SK-N-SH (cell line): Measurements from ENCODE around the gene TRMT44. TPM values are rescaled to one million over a fixed set of nuclear protein-coding genes. Genes with fewer than 3 reads are reported as not detected.

Source experiments
- CTCF ChIA-PET: fragments of 300-600, 350-600 bp; formaldehyde crosslinking; extraction: SDS; loops from one replicate; lab custom pipeline; 2021; lab: Yijun Ruan, JAX
- POLR2A ChIA-PET: fragments of 350-600 bp; sonication (Branson Sonifier 250); formaldehyde crosslinking; extraction: SDS; loops from one replicate; lab custom pipeline; 2020; ENCODE audit warnings: antibody characterized with exemption, inconsistent platforms; lab: Yijun Ruan, JAX
- DNase-seq: peaks from one replicate; pipeline ENCODE4 v3.0.0; 2012
- H2AFZ ChIP-seq: fragments of 200-600 bp; sonication (generic); 2 replicates; pipeline ENCODE4 v1.8.1; 2016; ENCODE audit warnings: antibody characterized with exemption, mild to moderate bottlenecking, low read depth
- H3F3A ChIP-seq: fragments of 200-600 bp; sonication (generic); replicated peaks from 2 replicates; pipeline ENCODE3; 2016; ENCODE audit warnings: antibody characterized with exemption, mild to moderate bottlenecking; ENCODE audit not compliant: insufficient read depth
- H3K27ac ChIP-seq, 2 experiments: fragments of 200-500 bp in 1 of 2; fragments of 200-600 bp in 1 of 2; sonication (Bioruptor generic) in 1 of 2; sonication (generic), shearing (Covaris generic) in 1 of 2; 2 replicates each; pipeline versions ENCODE4 v1.5.1 to v1.6.1; 2014 to 2016; ENCODE audit warnings: low read depth in 2 of 2, inconsistent platforms in 1 of 2, low read length in 1 of 2, mild to moderate bottlenecking in 1 of 2, mixed read lengths in 1 of 2
- H3K27me3 ChIP-seq: fragments of 200-600 bp; sonication (generic), shearing (Covaris generic); 2 replicates; pipeline ENCODE4 v1.6.1; 2016; ENCODE audit warnings: mixed run types; ENCODE audit not compliant: insufficient read depth
- H3K36me3 ChIP-seq, 2 experiments: fragments of 200-500 bp in 1 of 2; fragments of 200-600 bp in 1 of 2; sonication (Bioruptor generic) in 1 of 2; sonication (generic) in 1 of 2; replicated peaks in 1 of 2; 2 replicates each; pipeline versions ENCODE3 to v1.5.1; 2014 to 2016; ENCODE audit warnings: low read length in 1 of 2, mild to moderate bottlenecking in 1 of 2; ENCODE audit not compliant: insufficient read depth in 2 of 2, control insufficient read depth in 1 of 2
- H3K4me1 ChIP-seq, 2 experiments: fragments of 200-500 bp in 1 of 2; fragments of 200-600 bp in 1 of 2; sonication (Bioruptor generic) in 1 of 2; sonication (generic), shearing (Covaris generic) in 1 of 2; 2 replicates each; pipeline versions ENCODE4 v1.5.1 to v1.6.1; 2014 to 2016; ENCODE audit warnings: low read depth in 1 of 2, low read length in 1 of 2, mixed run types in 1 of 2; ENCODE audit not compliant: insufficient read depth in 2 of 2, control insufficient read depth in 1 of 2
- H3K4me2 ChIP-seq: fragments of 200-600 bp; sonication (generic), shearing (Covaris generic); 2 replicates; pipeline ENCODE4 v1.6.1; 2017; ENCODE audit warnings: mixed run types
- H3K4me3 ChIP-seq, 2 experiments: fragments of 200-500 bp in 1 of 2; fragments of 200-600 bp in 1 of 2; sonication (Bioruptor generic) in 1 of 2; sonication (generic), shearing (Covaris generic) in 1 of 2; 2 replicates each; pipeline versions ENCODE4 v1.5.1 to v1.8.1; 2014 to 2016; ENCODE audit warnings: low read depth in 2 of 2, inconsistent platforms in 1 of 2, low read length in 1 of 2, mild to moderate bottlenecking in 1 of 2, mixed read lengths in 1 of 2, moderate library complexity in 1 of 2
- H3K79me2 ChIP-seq: fragments of 200-600 bp; sonication (generic); 2 replicates; pipeline ENCODE4 v1.8.1; 2017; ENCODE audit warnings: mild to moderate bottlenecking; ENCODE audit not compliant: insufficient read depth
- H3K9ac ChIP-seq: fragments of 200-600 bp; sonication (generic); 2 replicates; pipeline ENCODE4 v1.6.1; 2017; ENCODE audit warnings: mixed run types
- H3K9me2 ChIP-seq: fragments of 200-600 bp; sonication (generic); 2 replicates; pipeline ENCODE4 v1.6.1; 2017; ENCODE audit warnings: mixed run types
- H3K9me3 ChIP-seq: fragments of 200-600 bp; sonication (generic); 2 replicates; pipeline ENCODE4 v1.6.1; 2017; ENCODE audit warnings: mixed run types, mild to moderate bottlenecking, moderate library complexity
- H4K20me1 ChIP-seq: fragments of 200-600 bp; sonication (generic); 2 replicates; pipeline ENCODE4 v1.6.1; 2017; ENCODE audit warnings: mild to moderate bottlenecking, mixed run types; ENCODE audit not compliant: insufficient read depth
- CHD2 ChIP-seq: fragments of 150-350 bp; IDR thresholded peaks from 2 replicates; pipeline ENCODE4 v1.6.1; 2018; ENCODE audit warnings: low read length; ENCODE audit not compliant: partially characterized antibody
- EP300 ChIP-seq, 2 experiments: IDR thresholded peaks; 2 replicates each; pipeline versions ENCODE4 v1.4.0 to v1.6.1; 2012; ENCODE audit warnings: borderline replicate concordance in 1 of 2, low read depth in 1 of 2, low read length in 1 of 2
- FOXJ3 ChIP-seq: sonication (generic); formaldehyde crosslinking; IDR thresholded peaks from 2 replicates; pipeline ENCODE4 v1.5.1; 2020; ENCODE audit warnings: mild to moderate bottlenecking, missing genetic modification reagents
- FOXM1 ChIP-seq: IDR thresholded peaks from 2 replicates; pipeline ENCODE4 v1.4.0; 2012; ENCODE audit warnings: low read depth, mild to moderate bottlenecking
- GABPA ChIP-seq: IDR thresholded peaks from 2 replicates; pipeline ENCODE4 v1.4.0; 2012; ENCODE audit warnings: low read depth, mild to moderate bottlenecking
- GATA2 ChIP-seq: sonication (generic); formaldehyde crosslinking; IDR thresholded peaks from 2 replicates; pipeline ENCODE4 v1.5.0; 2020; ENCODE audit warnings: mild to moderate bottlenecking, missing genetic modification reagents
- MXI1 ChIP-seq: IDR thresholded peaks from 2 replicates; pipeline ENCODE4 v1.6.1; 2012; ENCODE audit warnings: mild to moderate bottlenecking, low read depth, low read length, improper control_type of control experiment
- NFIC ChIP-seq: IDR thresholded peaks from 2 replicates; pipeline ENCODE4 v1.4.0; 2012; ENCODE audit warnings: borderline replicate concordance
- NRF1 ChIP-seq: IDR thresholded peaks from 2 replicates; pipeline ENCODE4 v1.6.1; 2012; ENCODE audit warnings: low read depth, mild to moderate bottlenecking, low read length
- POLR2AphosphoS5 ChIP-seq: IDR thresholded peaks from 2 replicates; pipeline ENCODE4 v1.6.1; 2012; ENCODE audit warnings: low read depth, low read length
- RFX5 ChIP-seq: IDR thresholded peaks from 2 replicates; pipeline ENCODE4 v1.6.1; 2012; ENCODE audit warnings: mild to moderate bottlenecking, improper control_type of control experiment, low read length
- RXRA ChIP-seq: IDR thresholded peaks from 2 replicates; pipeline ENCODE4 v1.4.0; 2012; ENCODE audit warnings: low read depth, mild to moderate bottlenecking, borderline replicate concordance
- SMC3 ChIP-seq: IDR thresholded peaks from 2 replicates; pipeline ENCODE4 v1.6.1; 2012; ENCODE audit warnings: low read depth, low read length, improper control_type of control experiment
- TCF12 ChIP-seq: IDR thresholded peaks from 2 replicates; pipeline ENCODE4 v1.4.0; 2012
- TEAD4 ChIP-seq: IDR thresholded peaks from 2 replicates; pipeline ENCODE4 v1.4.0; 2012; ENCODE audit warnings: mild to moderate bottlenecking, borderline replicate concordance; ENCODE audit not compliant: insufficient read depth
- YY1 ChIP-seq: IDR thresholded peaks from 2 replicates; pipeline ENCODE4 v1.4.0; 2012; ENCODE audit warnings: low read depth, mild to moderate bottlenecking
- WGBS: methylation state at CpG from one replicate; pipeline ENCODE4 v1.1.6; 2017; ENCODE audit warnings: low lambda C conversion rate; 5-methylcytosine and 5-hydroxymethylcytosine counted together
- polyA plus RNA-seq, 3 experiments: library from polyadenylated mRNA; depleted of rRNA; stranded (reverse); fragments of >200 nt; gene quantifications; 2 replicates each; pipeline ENCODE4 v1.2.3, GENCODE V29; 2012
- TF ChIP-seq, protein P1 (sequence below): fragments of 150-350 bp; IDR thresholded peaks from 2 replicates; pipeline ENCODE4 v1.6.1; 2017; ENCODE audit warnings: antibody characterized with exemption, low read length, low read depth, borderline replicate concordance
- TF ChIP-seq, protein P2 (sequence below): fragments of 150-350 bp; IDR thresholded peaks from 2 replicates; pipeline ENCODE4 v1.6.1; 2016; ENCODE audit warnings: mild to moderate bottlenecking, low read depth, low read length
- TF ChIP-seq, protein P3 (sequence below): IDR thresholded peaks from 2 replicates; pipeline ENCODE4; 2012
- TF ChIP-seq, protein P4 (sequence below): IDR thresholded peaks from 2 replicates; pipeline ENCODE4 v1.4.0; 2012; ENCODE audit warnings: low read depth, borderline replicate concordance
- TF ChIP-seq, protein P5 (sequence below): fragments of 200-600 bp; sonication (generic); IDR thresholded peaks from 2 replicates; pipeline ENCODE4 v1.6.1; 2017; ENCODE audit warnings: antibody characterized with exemption, mild to moderate bottlenecking, moderate library complexity

The TRMT44 gene
- polyA plus RNA-seq, 1 of the 3 experiments (the other 2 are of a cell fraction): 6.0 TPM

DNA sequence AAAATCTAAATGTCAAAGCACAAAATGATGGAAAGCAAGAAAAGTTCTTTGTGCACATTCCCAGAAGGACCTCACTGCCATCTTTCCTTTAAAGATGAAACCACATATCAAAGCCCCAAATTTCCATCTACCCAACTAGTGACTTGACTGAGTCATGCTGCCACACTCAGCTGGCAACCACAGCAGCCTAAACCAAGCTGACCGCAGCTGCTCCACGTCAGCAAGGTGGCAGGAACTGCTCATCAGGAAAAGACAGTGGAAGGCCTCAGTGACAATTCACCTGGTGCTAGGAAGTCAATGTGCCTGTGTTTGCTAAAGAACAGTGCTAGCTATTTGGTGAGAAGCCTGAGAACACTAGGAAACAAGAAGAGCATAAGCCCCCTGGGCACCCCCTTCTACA is 26.2 kb upstream of the TRMT44 start:
- ChIA-PET POLR2A (no interaction called here), CTCF (interaction anchor here (1.8 to 2.6 kb wide), 3 partner anchors 11 to 172 kb away, joined by 5 to 8 read pairs (median 8); no protein-coding TSS in a partner anchor)
- no peaks in the 10 kb centered on the region for H3K9me3 ChIP-seq
- H3K4me3 ChIP-seq: no peak overlapping the region
- H3K27me3 ChIP-seq: no peaks in the 10 kb centered on the region
- no peak overlapping the region for H3K4me2 ChIP-seq
- no peaks in the 10 kb centered on the region for H3F3A ChIP-seq
- H2AFZ ChIP-seq: no peak overlapping the region
- H3K36me3 ChIP-seq: peaks cover 12 to 27% of the 10 kb centered on the region in 2 experiments
- TF ChIP-seq, protein P1, sequence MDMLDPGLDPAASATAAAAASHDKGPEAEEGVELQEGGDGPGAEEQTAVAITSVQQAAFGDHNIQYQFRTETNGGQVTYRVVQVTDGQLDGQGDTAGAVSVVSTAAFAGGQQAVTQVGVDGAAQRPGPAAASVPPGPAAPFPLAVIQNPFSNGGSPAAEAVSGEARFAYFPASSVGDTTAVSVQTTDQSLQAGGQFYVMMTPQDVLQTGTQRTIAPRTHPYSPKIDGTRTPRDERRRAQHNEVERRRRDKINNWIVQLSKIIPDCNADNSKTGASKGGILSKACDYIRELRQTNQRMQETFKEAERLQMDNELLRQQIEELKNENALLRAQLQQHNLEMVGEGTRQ: no peak
- TF ChIP-seq TCF12 (no peak), YY1 (no peak), CHD2 (no peak), RXRA (no peak), FOXM1 (no peak), RFX5 (no peak), POLR2AphosphoS5 (no peak), SMC3 (no peak), NRF1 (no peak), MXI1 (no peak)
- TF ChIP-seq, protein P2, sequence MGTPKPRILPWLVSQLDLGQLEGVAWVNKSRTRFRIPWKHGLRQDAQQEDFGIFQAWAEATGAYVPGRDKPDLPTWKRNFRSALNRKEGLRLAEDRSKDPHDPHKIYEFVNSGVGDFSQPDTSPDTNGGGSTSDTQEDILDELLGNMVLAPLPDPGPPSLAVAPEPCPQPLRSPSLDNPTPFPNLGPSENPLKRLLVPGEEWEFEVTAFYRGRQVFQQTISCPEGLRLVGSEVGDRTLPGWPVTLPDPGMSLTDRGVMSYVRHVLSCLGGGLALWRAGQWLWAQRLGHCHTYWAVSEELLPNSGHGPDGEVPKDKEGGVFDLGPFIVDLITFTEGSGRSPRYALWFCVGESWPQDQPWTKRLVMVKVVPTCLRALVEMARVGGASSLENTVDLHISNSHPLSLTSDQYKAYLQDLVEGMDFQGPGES: no peak
- peaks cover 20% of the 10 kb centered on the region; the same call in 1 of the 2 replicates for H3K79me2 ChIP-seq
- H3K9me2 ChIP-seq: no peaks in the 10 kb centered on the region
- DNase-seq: no peak
- no peak overlapping the region for H3K9ac ChIP-seq
- peaks cover 0 to 4% of the 10 kb centered on the region in 2 experiments; a peak in 1 of 4 replicates for H3K4me1 ChIP-seq
- 100% methylated on average over 1 of the region's 2 CpGs for WGBS
- no peak overlapping the region for H3K27ac ChIP-seq
- no peaks in the 10 kb centered on the region for H4K20me1 ChIP-seq

DNA sequence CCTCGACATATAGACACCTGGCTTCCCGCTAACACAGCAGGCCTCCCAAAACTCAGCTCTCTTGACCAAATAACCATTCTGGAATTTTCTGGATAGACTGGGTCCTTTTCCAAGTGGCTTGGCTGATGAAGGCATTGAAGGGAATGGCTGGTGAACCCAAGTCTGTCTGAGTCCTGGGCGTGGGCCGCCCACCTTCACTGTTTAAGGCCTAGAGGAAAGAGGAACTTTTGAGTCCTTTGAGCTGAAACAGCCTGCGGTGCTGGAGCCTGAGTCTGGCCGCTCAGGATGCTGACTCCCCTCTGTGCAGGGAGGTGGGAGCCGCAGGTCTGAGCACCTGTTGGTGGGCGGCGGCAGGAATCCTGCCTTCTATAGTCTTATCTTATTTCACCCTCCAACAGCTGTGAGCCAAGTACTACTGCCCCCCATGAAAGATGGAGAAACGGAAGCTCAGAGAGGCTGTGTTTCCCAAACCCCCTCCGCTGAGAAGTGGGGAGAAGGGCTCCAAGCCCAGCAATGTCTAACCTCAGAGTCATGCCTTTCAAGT is 23.4 kb upstream of the TRMT44 start:
- Histone ChIP-seq H3K9me2 (no peaks in the 10 kb centered on the region), H3F3A (no peaks in the 10 kb centered on the region), H3K36me3 (peaks cover 8 to 25% of the 10 kb centered on the region in 2 experiments), H3K9ac (no peak overlapping the region), H3K4me2 (no peak overlapping the region), H3K79me2 (peaks cover 22% of the 10 kb centered on the region; the same call in 1 of the 2 replicates), H3K4me1 (no peaks in the 10 kb centered on the region), H3K9me3 (no peaks in the 10 kb centered on the region), H2AFZ (no peak overlapping the region), H3K27me3 (no peaks in the 10 kb centered on the region), H3K4me3 (no peak overlapping the region), H3K27ac (no peak overlapping the region), H4K20me1 (no peaks in the 10 kb centered on the region)
- CTCF ChIA-PET: interaction anchor here (1.0 to 2.0 kb wide), 3 partner anchors 14 to 240 kb away, joined by 3 to 9 read pairs (median 4); no protein-coding TSS in a partner anchor
- no peak for DNase-seq
- POLR2A ChIA-PET: no interaction called here
- 89% methylated on average over 11 of the region's 11 CpGs for WGBS
- TF ChIP-seq, protein P3, sequence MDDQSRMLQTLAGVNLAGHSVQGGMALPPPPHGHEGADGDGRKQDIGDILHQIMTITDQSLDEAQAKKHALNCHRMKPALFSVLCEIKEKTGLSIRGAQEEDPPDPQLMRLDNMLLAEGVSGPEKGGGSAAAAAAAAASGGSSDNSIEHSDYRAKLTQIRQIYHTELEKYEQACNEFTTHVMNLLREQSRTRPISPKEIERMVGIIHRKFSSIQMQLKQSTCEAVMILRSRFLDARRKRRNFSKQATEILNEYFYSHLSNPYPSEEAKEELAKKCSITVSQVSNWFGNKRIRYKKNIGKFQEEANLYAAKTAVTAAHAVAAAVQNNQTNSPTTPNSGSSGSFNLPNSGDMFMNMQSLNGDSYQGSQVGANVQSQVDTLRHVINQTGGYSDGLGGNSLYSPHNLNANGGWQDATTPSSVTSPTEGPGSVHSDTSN: no peak
- TF ChIP-seq, protein P4, sequence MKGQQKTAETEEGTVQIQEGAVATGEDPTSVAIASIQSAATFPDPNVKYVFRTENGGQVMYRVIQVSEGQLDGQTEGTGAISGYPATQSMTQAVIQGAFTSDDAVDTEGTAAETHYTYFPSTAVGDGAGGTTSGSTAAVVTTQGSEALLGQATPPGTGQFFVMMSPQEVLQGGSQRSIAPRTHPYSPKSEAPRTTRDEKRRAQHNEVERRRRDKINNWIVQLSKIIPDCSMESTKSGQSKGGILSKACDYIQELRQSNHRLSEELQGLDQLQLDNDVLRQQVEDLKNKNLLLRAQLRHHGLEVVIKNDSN: no peak
- TF ChIP-seq, protein P5, sequence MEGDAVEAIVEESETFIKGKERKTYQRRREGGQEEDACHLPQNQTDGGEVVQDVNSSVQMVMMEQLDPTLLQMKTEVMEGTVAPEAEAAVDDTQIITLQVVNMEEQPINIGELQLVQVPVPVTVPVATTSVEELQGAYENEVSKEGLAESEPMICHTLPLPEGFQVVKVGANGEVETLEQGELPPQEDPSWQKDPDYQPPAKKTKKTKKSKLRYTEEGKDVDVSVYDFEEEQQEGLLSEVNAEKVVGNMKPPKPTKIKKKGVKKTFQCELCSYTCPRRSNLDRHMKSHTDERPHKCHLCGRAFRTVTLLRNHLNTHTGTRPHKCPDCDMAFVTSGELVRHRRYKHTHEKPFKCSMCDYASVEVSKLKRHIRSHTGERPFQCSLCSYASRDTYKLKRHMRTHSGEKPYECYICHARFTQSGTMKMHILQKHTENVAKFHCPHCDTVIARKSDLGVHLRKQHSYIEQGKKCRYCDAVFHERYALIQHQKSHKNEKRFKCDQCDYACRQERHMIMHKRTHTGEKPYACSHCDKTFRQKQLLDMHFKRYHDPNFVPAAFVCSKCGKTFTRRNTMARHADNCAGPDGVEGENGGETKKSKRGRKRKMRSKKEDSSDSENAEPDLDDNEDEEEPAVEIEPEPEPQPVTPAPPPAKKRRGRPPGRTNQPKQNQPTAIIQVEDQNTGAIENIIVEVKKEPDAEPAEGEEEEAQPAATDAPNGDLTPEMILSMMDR: no peak
- TF ChIP-seq, protein P1: no peak
- no peak for TF ChIP-seq FOXM1
- no peak for TF ChIP-seq GATA2
- no peak for TF ChIP-seq FOXJ3 (CRISPR knock-in tag)
- TF ChIP-seq RFX5: no peak
- TF ChIP-seq GABPA: no peak
- TF ChIP-seq TEAD4: no peak
- TF ChIP-seq TCF12: no peak
- no peak for TF ChIP-seq NFIC
- no peak for TF ChIP-seq POLR2AphosphoS5
- TF ChIP-seq EP300 (IDR thresholded peaks at IDR 0.05; ENCODE audit: borderline replicate concordance in 1 of 2, low read depth in 1 of 2, low read length in 1 of 2): no peak
